Panc1 (cell line): Measurements from ENCODE around the gene GPD2. TPM values are rescaled to one million over a fixed set of nuclear protein-coding genes. Genes with fewer than 3 reads are reported as not detected.

Experiments used
- ATAC-seq: fragments of 200-7000 bp; cut with Tn5 transposase; 2 replicates; pipeline ENCODE4 v1.9.1; 2020; ENCODE audit warnings: mild to moderate bottlenecking, moderate library complexity
- BruUV-seq: library from RNA; stranded (reverse); fragments of 400-500 nt; replicated peaks from 2 replicates; lab custom pipeline; 2021; lab: Mats Ljungman, UMichigan
- CTCF ChIA-PET: fragments of 300-600 bp; sonication (Branson Sonifier 250); formaldehyde crosslinking; loops from one replicate; lab custom pipeline; 2022; ENCODE audit warnings: antibody characterized with exemption; lab: Charles Lee
- POLR2A ChIA-PET: fragments of 300-600 bp; sonication (Branson Sonifier 250); formaldehyde crosslinking; loops from one replicate; lab custom pipeline; 2022; ENCODE audit warnings: antibody characterized with exemption; lab: Charles Lee
- DNase-seq: peaks from one replicate; pipeline ENCODE4 v3.0.0-alpha.2; 2010; ENCODE audit warnings: low read depth, low spot score
- H3K27ac ChIP-seq: 2 replicates; pipeline ENCODE4 v1.5.1; 2011; ENCODE audit warnings: mild to moderate bottlenecking, low read length, inconsistent platforms
- H3K27me3 ChIP-seq: fragments of 200-500 bp; sonication (Bioruptor generic); 2 replicates; pipeline ENCODE4 v1.6.0; 2014; ENCODE audit warnings: low read length, inconsistent platforms; ENCODE audit not compliant: control insufficient read depth, insufficient read depth
- H3K36me3 ChIP-seq: fragments of 200-500 bp; sonication (Bioruptor generic); 2 replicates; pipeline ENCODE4 v1.5.1; 2014; ENCODE audit warnings: inconsistent platforms, mild to moderate bottlenecking, low read length, moderate library complexity; ENCODE audit not compliant: control insufficient read depth, insufficient read depth
- H3K4me1 ChIP-seq: 2 replicates; pipeline ENCODE4 v1.5.1; 2011; ENCODE audit warnings: inconsistent platforms, mild to moderate bottlenecking, low read length, moderate library complexity; ENCODE audit not compliant: control insufficient read depth, insufficient read depth
- H3K4me3 ChIP-seq, 2 experiments: 2 replicates each; pipeline ENCODE4 v1.5.1; 2011 to 2012; ENCODE audit warnings: low read depth in 2 of 2, low read length in 2 of 2, mild to moderate bottlenecking in 2 of 2, inconsistent platforms in 1 of 2, moderate library complexity in 1 of 2
- H3K9me3 ChIP-seq: fragments of 200-500 bp; sonication (Bioruptor generic); 2 replicates; pipeline ENCODE4 v1.5.1; 2014; ENCODE audit warnings: low read depth, mild to moderate bottlenecking, inconsistent platforms, low read length, moderate library complexity; ENCODE audit not compliant: control insufficient read depth, insufficient read depth
- SIN3A ChIP-seq: IDR thresholded peaks from 2 replicates; pipeline ENCODE4 v1.6.1; 2012; ENCODE audit warnings: low read depth, mild to moderate bottlenecking, low read length, moderate library complexity, borderline replicate concordance; ENCODE audit not compliant: insufficient read depth
- TCF7L2 ChIP-seq: IDR thresholded peaks from 2 replicates; pipeline ENCODE4 v1.6.1; 2011; ENCODE audit warnings: mild to moderate bottlenecking, low read depth, low read length, inconsistent platforms
- in situ Hi-C: cut with HindIII; loops from 2 replicates; pipeline ENCODE4 v1.10.0; 2016; ENCODE audit warnings: low sequenced_read_pairs, low pct_unique_long_range_greater_than_20kb
- intact Hi-C: fragments of 100-400 bp; cut with micrococcal nuclease; formaldehyde crosslinking; loops from one replicate; pipeline ENCODE4 v1.10.0; 2022; ENCODE audit not compliant: unreplicated experiment
- total RNA-seq: library from RNA; stranded (reverse); gene quantifications from one replicate; pipeline ENCODE4 v1.2.1, GENCODE V29; 2021; ENCODE audit not compliant: unreplicated experiment
- TF ChIP-seq, protein P1 (sequence below): fragments of 450-650 bp; IDR thresholded peaks from 2 replicates; pipeline ENCODE4 v1.5.1; 2017; ENCODE audit warnings: mild to moderate bottlenecking
- TF ChIP-seq, protein P2 (sequence below), 2 experiments: IDR thresholded peaks; 2 replicates each; pipeline ENCODE4 v1.6.1; 2011 to 2012; ENCODE audit warnings: low read depth in 2 of 2, control low read depth in 1 of 2, low read length in 1 of 2, mild to moderate bottlenecking in 1 of 2, moderate library complexity in 1 of 2; ENCODE audit not compliant: insufficient read depth in 1 of 2

Gene GPD2
- total RNA-seq, 1 experiment from 2014 or later: 27.5 TPM

DNA sequence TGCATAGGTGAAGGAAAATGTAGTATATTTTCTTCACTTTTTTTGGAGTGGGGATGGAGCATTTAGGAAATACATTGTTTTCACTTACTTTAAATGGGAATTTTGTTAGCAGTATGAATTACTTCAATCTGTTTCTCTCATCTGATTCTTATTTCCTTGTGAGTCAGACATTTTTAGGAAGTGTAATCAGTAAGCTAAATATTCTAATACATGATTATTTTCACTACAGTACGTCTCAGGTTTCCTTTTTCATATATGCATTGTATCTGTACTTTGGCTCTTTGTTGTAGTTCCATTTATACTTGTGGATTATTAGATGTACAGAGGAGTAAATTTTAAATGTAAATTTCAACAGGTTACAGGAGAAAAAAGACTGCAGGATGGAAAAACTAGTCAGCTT is 27.9 kb downstream of the GPD2 start:
- CTCF ChIA-PET: no interaction called here
- Histone ChIP-seq H3K27ac (no peak overlapping the region), H3K4me1 (no peaks in the 10 kb centered on the region), H3K4me3 (no peak overlapping the region), H3K36me3 (no peaks in the 10 kb centered on the region), H3K27me3 (no peaks in the 10 kb centered on the region), H3K9me3 (no peaks in the 10 kb centered on the region)
- intact Hi-C loops (no loop called here), in situ Hi-C loops (no loop called here)
- ATAC-seq: no peak
- TF ChIP-seq SIN3A (no peak), TCF7L2 (no peak)
- TF ChIP-seq, protein P1, sequence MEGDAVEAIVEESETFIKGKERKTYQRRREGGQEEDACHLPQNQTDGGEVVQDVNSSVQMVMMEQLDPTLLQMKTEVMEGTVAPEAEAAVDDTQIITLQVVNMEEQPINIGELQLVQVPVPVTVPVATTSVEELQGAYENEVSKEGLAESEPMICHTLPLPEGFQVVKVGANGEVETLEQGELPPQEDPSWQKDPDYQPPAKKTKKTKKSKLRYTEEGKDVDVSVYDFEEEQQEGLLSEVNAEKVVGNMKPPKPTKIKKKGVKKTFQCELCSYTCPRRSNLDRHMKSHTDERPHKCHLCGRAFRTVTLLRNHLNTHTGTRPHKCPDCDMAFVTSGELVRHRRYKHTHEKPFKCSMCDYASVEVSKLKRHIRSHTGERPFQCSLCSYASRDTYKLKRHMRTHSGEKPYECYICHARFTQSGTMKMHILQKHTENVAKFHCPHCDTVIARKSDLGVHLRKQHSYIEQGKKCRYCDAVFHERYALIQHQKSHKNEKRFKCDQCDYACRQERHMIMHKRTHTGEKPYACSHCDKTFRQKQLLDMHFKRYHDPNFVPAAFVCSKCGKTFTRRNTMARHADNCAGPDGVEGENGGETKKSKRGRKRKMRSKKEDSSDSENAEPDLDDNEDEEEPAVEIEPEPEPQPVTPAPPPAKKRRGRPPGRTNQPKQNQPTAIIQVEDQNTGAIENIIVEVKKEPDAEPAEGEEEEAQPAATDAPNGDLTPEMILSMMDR: no peak
- TF ChIP-seq, protein P2, sequence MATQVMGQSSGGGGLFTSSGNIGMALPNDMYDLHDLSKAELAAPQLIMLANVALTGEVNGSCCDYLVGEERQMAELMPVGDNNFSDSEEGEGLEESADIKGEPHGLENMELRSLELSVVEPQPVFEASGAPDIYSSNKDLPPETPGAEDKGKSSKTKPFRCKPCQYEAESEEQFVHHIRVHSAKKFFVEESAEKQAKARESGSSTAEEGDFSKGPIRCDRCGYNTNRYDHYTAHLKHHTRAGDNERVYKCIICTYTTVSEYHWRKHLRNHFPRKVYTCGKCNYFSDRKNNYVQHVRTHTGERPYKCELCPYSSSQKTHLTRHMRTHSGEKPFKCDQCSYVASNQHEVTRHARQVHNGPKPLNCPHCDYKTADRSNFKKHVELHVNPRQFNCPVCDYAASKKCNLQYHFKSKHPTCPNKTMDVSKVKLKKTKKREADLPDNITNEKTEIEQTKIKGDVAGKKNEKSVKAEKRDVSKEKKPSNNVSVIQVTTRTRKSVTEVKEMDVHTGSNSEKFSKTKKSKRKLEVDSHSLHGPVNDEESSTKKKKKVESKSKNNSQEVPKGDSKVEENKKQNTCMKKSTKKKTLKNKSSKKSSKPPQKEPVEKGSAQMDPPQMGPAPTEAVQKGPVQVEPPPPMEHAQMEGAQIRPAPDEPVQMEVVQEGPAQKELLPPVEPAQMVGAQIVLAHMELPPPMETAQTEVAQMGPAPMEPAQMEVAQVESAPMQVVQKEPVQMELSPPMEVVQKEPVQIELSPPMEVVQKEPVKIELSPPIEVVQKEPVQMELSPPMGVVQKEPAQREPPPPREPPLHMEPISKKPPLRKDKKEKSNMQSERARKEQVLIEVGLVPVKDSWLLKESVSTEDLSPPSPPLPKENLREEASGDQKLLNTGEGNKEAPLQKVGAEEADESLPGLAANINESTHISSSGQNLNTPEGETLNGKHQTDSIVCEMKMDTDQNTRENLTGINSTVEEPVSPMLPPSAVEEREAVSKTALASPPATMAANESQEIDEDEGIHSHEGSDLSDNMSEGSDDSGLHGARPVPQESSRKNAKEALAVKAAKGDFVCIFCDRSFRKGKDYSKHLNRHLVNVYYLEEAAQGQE (IDR thresholded peaks at IDR 0.05; ENCODE audit: insufficient read depth in 1 of 2, low read depth in 2 of 2, low read length in 1 of 2): no peak
- BruUV-seq: no TSS peak
- POLR2A ChIA-PET: no interaction called here
- no peak for DNase-seq

DNA sequence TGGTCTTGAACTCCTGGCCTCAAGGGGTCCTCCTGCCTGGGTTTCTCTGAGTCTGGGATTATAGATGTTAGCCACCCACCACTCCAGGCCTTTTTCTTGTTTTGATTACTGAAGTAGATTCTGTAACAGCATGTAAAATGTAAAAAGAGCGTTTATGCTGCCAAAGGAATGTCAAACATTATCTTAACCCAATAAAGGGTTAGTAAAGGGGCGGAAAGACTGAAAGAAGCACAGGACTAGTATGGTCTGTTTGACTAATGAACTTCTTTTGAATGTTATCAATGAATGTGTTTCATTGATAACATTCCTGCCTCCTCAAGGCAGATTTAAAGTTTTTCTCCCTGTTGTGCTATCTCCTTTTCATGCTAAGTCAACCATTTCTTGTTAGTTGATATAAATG is 29.4 kb downstream of the GPD2 start:
- intact Hi-C loops (no loop called here), in situ Hi-C loops (no loop called here)
- Histone ChIP-seq H3K27ac (no peak overlapping the region), H3K4me3 (no peak overlapping the region), H3K4me1 (no peaks in the 10 kb centered on the region), H3K9me3 (no peaks in the 10 kb centered on the region), H3K36me3 (no peaks in the 10 kb centered on the region), H3K27me3 (no peaks in the 10 kb centered on the region)
- ChIA-PET POLR2A (interaction anchor here (0.7 kb wide), 1 partner anchor 300 kb away, joined by 3 read pairs; no protein-coding TSS in a partner anchor), CTCF (no interaction called here)
- no peak for ATAC-seq
- TF ChIP-seq TCF7L2 (no peak), SIN3A (no peak)
- TF ChIP-seq, protein P2 (IDR thresholded peaks at IDR 0.05; ENCODE audit: insufficient read depth in 1 of 2, low read depth in 2 of 2, low read length in 1 of 2): no peak
- TF ChIP-seq, protein P1: no peak
- no peak for DNase-seq
- BruUV-seq: no TSS peak
